Stimulated activated CD4-positive, alpha-beta T cell treated with anti-CD3 and anti-CD28 coated beads, Interleukin-2, amount 100 ng/mL, for 4 hours (primary cell): Measurements from ENCODE around the gene LILRB3.
A peak's percentile ranks its signal among the peaks of the same experiment; 100 is the strongest.
"Not testable (repeated sequence)": the region's sequence is repeated elsewhere in the genome, so short reads cannot be mapped to it uniquely, and the experiment has no call there.

Experiments used
- DNase-seq: peaks from one replicate; pipeline ENCODE4 v3.0.0-alpha.2; 2020; ENCODE audit warnings: low read depth

LILRB3 gene

GRCh38 chr19:54209811-54210494 lies 12.9 kb downstream of the LILRB3 start:
- no peak for DNase-seq

- DNase-seq, result no peak
Observed at GRCh38 chr19:54209058-54209810, 13.6 kb downstream of the LILRB3 start.

GRCh38 chr19:54208784-54209057 lies 14.1 kb downstream of the LILRB3 start:
- DNase-seq, result no peak

GRCh38 chr19:54207983-54208783 lies 14.6 kb downstream of the LILRB3 start:
- DNase-seq, result no peak

- DNase-seq, result no peak
Observed at GRCh38 chr19:54207676-54207982, 15.2 kb downstream of the LILRB3 start.

- not testable (repeated sequence) for DNase-seq
Observed at GRCh38 chr19:54207193-54207592, 15.6 kb downstream of the LILRB3 start.

GRCh38 chr19:54206831-54207177 lies 16.0 kb downstream of the LILRB3 start:
- no peak for DNase-seq

GRCh38 chr19:54206030-54206830 lies 16.6 kb downstream of the LILRB3 start:
- DNase-seq, result no peak

GRCh38 chr19:54204767-54205468 lies 17.9 kb downstream of the LILRB3 start:
- DNase-seq, result no peak

GRCh38 chr19:54203151-54203611 lies 19.6 kb downstream of the LILRB3 start:
- no peak for DNase-seq

- DNase-seq, result no peak
Observed at GRCh38 chr19:54201980-54202379, 20.8 kb downstream of the LILRB3 start.

- no peak for DNase-seq
Observed at GRCh38 chr19:54201172-54201701, 21.6 kb downstream of the LILRB3 start.

GRCh38 chr19:54199401-54199800 lies 23.4 kb downstream of the LILRB3 start:
- DNase-seq, result no peak

- DNase-seq, result no peak
Observed at GRCh38 chr19:54197121-54197520, 25.7 kb downstream of the LILRB3 start.

GRCh38 chr19:54196536-54196935 lies 26.3 kb downstream of the LILRB3 start:
- no peak for DNase-seq

GRCh38 chr19:54194463-54194862 lies 28.3 kb downstream of the LILRB3 start:
- not testable (repeated sequence) for DNase-seq

- DNase-seq, result no peak
Observed at GRCh38 chr19:54193011-54193410, 29.8 kb downstream of the LILRB3 start.

GRCh38 chr19:54191811-54192453 lies 30.9 kb downstream of the LILRB3 start:
- no peak for DNase-seq

GRCh38 chr19:54191011-54191810 lies 31.6 kb downstream of the LILRB3 start, which contains the start of gene TSEN34:
TSEN34 (plus strand) TSS chr19:54191308; CDS start chr19:54191365, 57 bp downstream.
- DNase-seq, result peak; percentile 82

- peak; percentile 100 for DNase-seq
Observed at GRCh38 chr19:54190503-54191010, 32.2 kb downstream of the LILRB3 start.
